Body of pancreas (tissue), 4 donors: ENCODE data around the gene ZFP57. TPM values are rescaled to one million over a fixed set of nuclear protein-coding genes. Genes with fewer than 3 reads are reported as not detected.

Experiments
- ATAC-seq: fragments of 150-250 bp; one replicate; pipeline ENCODE4 v1.9.1; 2016
- DNase-seq, 4 donors: peaks; one replicate each; pipeline ENCODE4 v3.0.0-alpha.2; 2019
- H3K27ac ChIP-seq, 4 donors: fragments of 200-600 bp; sonication (generic); 1 replicate in 3 of 4; 2 replicates in 1 of 4; pipeline versions ENCODE4 v1.5.1 to v1.6.1; 2016 to 2019; ENCODE audit warnings: mild to moderate bottlenecking in 1 of 4, mixed read lengths in 1 of 4, moderate library complexity in 1 of 4
- H3K27me3 ChIP-seq, 2 donors: fragments of 200-600 bp; sonication (generic); one replicate each; pipeline ENCODE4 v1.6.0; 2016; ENCODE audit warnings: mild to moderate bottlenecking in 1 of 2
- H3K36me3 ChIP-seq, 2 donors: fragments of 200-600 bp; sonication (generic); replicated peaks in 1 of 2; 2 replicates each; pipeline ENCODE4 v1.5.1; 2016; ENCODE audit warnings: low read depth in 2 of 2; ENCODE audit not compliant: insufficient read depth in 1 of 2
- H3K4me1 ChIP-seq: fragments of 200-600 bp; sonication (generic); one replicate; pipeline ENCODE4 v1.6.0; 2016
- H3K4me3 ChIP-seq, 2 donors: fragments of 200-600 bp; sonication (generic); 1 replicate in 1 of 2; 2 replicates in 1 of 2; pipeline ENCODE4 v1.5.1; 2016 to 2019
- H3K9me3 ChIP-seq, 3 donors: fragments of 200-600 bp; sonication (generic); 1 replicate in 2 of 3; 2 replicates in 1 of 3; pipeline ENCODE4 v1.5.1; 2016
- CTCF ChIP-seq, 7 experiments: fragments of 450-650 bp in 4 of 7; fragments of 200-600 bp in 3 of 7; sonication (generic) in 3 of 7; IDR thresholded peaks; one replicate each; pipeline ENCODE4 v1.5.1; 2016 to 2019; ENCODE audit warnings: antibody characterized with exemption in 7 of 7
- POLR2A ChIP-seq, 3 donors: fragments of 450-650 bp; IDR thresholded peaks; one replicate each; pipeline ENCODE4 v1.6.1; 2016; ENCODE audit warnings: antibody characterized with exemption in 3 of 3, mild to moderate bottlenecking in 2 of 3
- WGBS, 2 donors: methylation state at CpG; one replicate each; pipeline ENCODE4 v1.1.5; 2017; 5-methylcytosine and 5-hydroxymethylcytosine counted together
- intact Hi-C: fragments of 100-400 bp; cut with DNase I; formaldehyde crosslinking; loops from one replicate; pipeline ENCODE4 v1.15.1; 2023
- total RNA-seq, 2 donors: library from RNA; depleted of rRNA; stranded (reverse); fragments of >200 nt; gene quantifications; one replicate each; pipeline ENCODE4 v1.1.0, GENCODE V29; 2016

ZFP57 gene
- total RNA-seq, 2 donors from 2014 or later, result not detected

- Histone ChIP-seq H3K9me3 (no peaks in the 10 kb centered on the region), H3K4me3 (no peak overlapping the region), H3K27me3 (no peaks in the 10 kb centered on the region), H3K4me1 (no peaks in the 10 kb centered on the region), H3K36me3 (no peaks in the 10 kb centered on the region), H3K27ac (no peak overlapping the region)
- TF ChIP-seq CTCF (IDR thresholded peaks at IDR 0.05), result no peak
- TF ChIP-seq POLR2A (IDR thresholded peaks at IDR 0.05), result no peak
- ATAC-seq, result no peak
- no peak for DNase-seq
- intact Hi-C loops, result no loop called here
- 56 to 62% methylated on average over 3 of the region's 3 CpGs for WGBS, 2 donors
These were observed 19.9 kb downstream of the ZFP57 start for GRCh38 chr6:29661071-29661470.

- no peaks in the 10 kb centered on the region for H3K4me1 ChIP-seq
- no peak within 1 kb of the TSS for H3K27ac ChIP-seq
- no peaks in the 10 kb centered on the region for H3K9me3 ChIP-seq
- H3K36me3 ChIP-seq, result no peaks in the 10 kb centered on the region
- H3K27me3 ChIP-seq, result peaks cover 0 to 7% of the 10 kb centered on the region in 2 donors
- no peak for ATAC-seq
- no peak for DNase-seq
- no peak for TF ChIP-seq POLR2A (IDR thresholded peaks at IDR 0.05)
- TF ChIP-seq CTCF (IDR thresholded peaks at IDR 0.05), result no peak
- intact Hi-C loops, result no loop called here
- H3K4me3 ChIP-seq, result no peak within 1 kb of the TSS
- WGBS, 2 donors, result 56 to 83% methylated on average over 1 to 4 of the region's 4 CpGs
These were observed 24.2 kb downstream of the ZFP57 start, which contains the start of gene MOG for GRCh38 chr6:29656798-29657197. Gene MOG, plus strand, starts transcription at chr6:29657092. Its CDS starts 118 bp downstream, at chr6:29657210.

GRCh38 chr6:29656157-29656556 lies 24.8 kb downstream of the ZFP57 start:
- no peaks in the 10 kb centered on the region for H3K4me1 ChIP-seq
- peaks cover 0 to 7% of the 10 kb centered on the region in 2 donors for H3K27me3 ChIP-seq
- DNase-seq (no peak), ATAC-seq (no peak)
- 22 to 49% methylated on average over 2 of the region's 2 CpGs for WGBS, 2 donors
- H3K36me3 ChIP-seq, result no peaks in the 10 kb centered on the region
- TF ChIP-seq CTCF (IDR thresholded peaks at IDR 0.05) (no peak), POLR2A (IDR thresholded peaks at IDR 0.05) (no peak)
- no peaks in the 10 kb centered on the region for H3K9me3 ChIP-seq
- no peak overlapping the region for H3K27ac ChIP-seq
- no peak overlapping the region for H3K4me3 ChIP-seq
- intact Hi-C loops, result no loop called here

- Histone ChIP-seq H3K27ac (no peak overlapping the region), H3K27me3 (peaks cover 0 to 7% of the 10 kb centered on the region in 2 donors), H3K9me3 (no peaks in the 10 kb centered on the region), H3K4me1 (no peaks in the 10 kb centered on the region), H3K36me3 (no peaks in the 10 kb centered on the region), H3K4me3 (no peak overlapping the region)
- ATAC-seq, result no peak
- intact Hi-C loops, result no loop called here
- WGBS, 2 donors, result 55 to 58% methylated on average over 6 of the region's 6 CpGs
- DNase-seq, result no peak
- TF ChIP-seq CTCF (IDR thresholded peaks at IDR 0.05) (no peak), POLR2A (IDR thresholded peaks at IDR 0.05) (no peak)
These were observed 25.3 kb downstream of the ZFP57 start for GRCh38 chr6:29655658-29656057.

GRCh38 chr6:29653452-29654038 lies 27.4 kb downstream of the ZFP57 start:
- DNase-seq (peak; percentile 41 to 68 (median 56)), ATAC-seq (no peak)
- WGBS, 2 donors, result 8 to 10% methylated on average over 8 of the region's 8 CpGs
- no peaks in the 10 kb centered on the region for H3K9me3 ChIP-seq
- peaks cover 0 to 7% of the 10 kb centered on the region in 2 donors for H3K27me3 ChIP-seq
- no peak overlapping the region for H3K4me3 ChIP-seq
- H3K4me1 ChIP-seq, result peaks cover 10% of the 10 kb centered on the region
- no peak overlapping the region for H3K27ac ChIP-seq
- H3K36me3 ChIP-seq, result no peaks in the 10 kb centered on the region
- intact Hi-C loops, result no loop called here
- peak; percentile 57 to 90 (median 60) for TF ChIP-seq CTCF (IDR thresholded peaks at IDR 0.05)
- TF ChIP-seq POLR2A (IDR thresholded peaks at IDR 0.05), result no peak
